Stimulated activated naive CD8-positive, alpha-beta T cell treated with anti-CD3 and anti-CD28 coated beads, Interleukin-15, Interleukin-2, amounts not matched to agents 100 U/mL and 50 U/mL, for 24 hours (primary cell): ENCODE data around the gene LINC01488.

ENCODE experiments used
- ATAC-seq: fragments of 150-1000 bp; cut with Tn5 transposase; one replicate; pipeline ENCODE4 v1.10.0; 2021
- DNase-seq: peaks from one replicate; pipeline ENCODE4 v3.0.0; 2021

Gene LINC01488

GRCh38 chr11:69445131-69445470 lies 36.4 kb upstream of the LINC01488 start:
- DNase-seq (no peak), ATAC-seq (no peak)

- ATAC-seq: no peak
- no peak for DNase-seq
These were observed 35.4 kb upstream of the LINC01488 start for GRCh38 chr11:69446108-69446507.

- DNase-seq: no peak
- no peak for ATAC-seq
These were observed 33.7 kb upstream of the LINC01488 start for GRCh38 chr11:69447786-69448185.

- DNase-seq (no peak), ATAC-seq (no peak)
These were observed 32.8 kb upstream of the LINC01488 start for GRCh38 chr11:69448471-69449284.

GRCh38 chr11:69449320-69450063 lies 32.0 kb upstream of the LINC01488 start:
- ATAC-seq: no peak

GRCh38 chr11:69450064-69450856 lies 31.2 kb upstream of the LINC01488 start:
- no peak for DNase-seq

More at GRCh38 chr11:69449320-69450063, 32.0 kb upstream of the LINC01488 start:
- no peak for DNase-seq

GRCh38 chr11:69450857-69451220 lies 30.6 kb upstream of the LINC01488 start:
- DNase-seq (no peak), ATAC-seq (no peak)

More at GRCh38 chr11:69450064-69450856, 31.2 kb upstream of the LINC01488 start:
- no peak for ATAC-seq

GRCh38 chr11:69451289-69451688 lies 30.2 kb upstream of the LINC01488 start:
- no peak for ATAC-seq
- DNase-seq: no peak

- ATAC-seq (no peak), DNase-seq (no peak)
These were observed 29.1 kb upstream of the LINC01488 start for GRCh38 chr11:69452206-69452987.

- ATAC-seq (no peak), DNase-seq (no peak)
These were observed 28.3 kb upstream of the LINC01488 start for GRCh38 chr11:69453151-69453550.

- no peak for ATAC-seq
- no peak for DNase-seq
These were observed 27.4 kb upstream of the LINC01488 start for GRCh38 chr11:69454018-69454417.

GRCh38 chr11:69455969-69456368 lies 25.5 kb upstream of the LINC01488 start:
- DNase-seq: no peak
- no peak for ATAC-seq

- DNase-seq: no peak
These were observed 24.8 kb upstream of the LINC01488 start for GRCh38 chr11:69456712-69457111.

GRCh38 chr11:69459848-69460539 lies 21.5 kb upstream of the LINC01488 start:
- DNase-seq: no peak

More at GRCh38 chr11:69456712-69457111, 24.8 kb upstream of the LINC01488 start:
- ATAC-seq: no peak

GRCh38 chr11:69460540-69461257 lies 20.8 kb upstream of the LINC01488 start:
- DNase-seq (no peak), ATAC-seq (no peak)

More at GRCh38 chr11:69459848-69460539, 21.5 kb upstream of the LINC01488 start:
- ATAC-seq: no peak

GRCh38 chr11:69461272-69461962 lies 20.0 kb upstream of the LINC01488 start:
- DNase-seq: no peak
- ATAC-seq: no peak

- no peak for ATAC-seq
- DNase-seq: no peak
These were observed 19.1 kb upstream of the LINC01488 start for GRCh38 chr11:69462106-69462951.

GRCh38 chr11:69463181-69463994 lies 18.1 kb upstream of the LINC01488 start:
- no peak for DNase-seq
- no peak for ATAC-seq
